ENCODE data around the gene CDC42BPA. TPM values are rescaled to one million over a fixed set of nuclear protein-coding genes. Genes with fewer than 3 reads are reported as not detected.
A peak's percentile ranks its signal among the peaks of the same experiment; 100 is the strongest.

The CDC42BPA gene
- total and polyA plus RNA-seq, 9 of the 15 experiments (the other 6 are each of a cell fraction or from before 2014, with no cell fraction given): 8.0 to 77.5 (median 52.1) TPM

- TF ChIP-seq ATF6 (CRISPR knock-in tag; IDR thresholded peaks at IDR 0.05) (no peak), ZNF512 (tag; IDR thresholded peaks at IDR 0.05) (no peak), BACH1 (tag; IDR thresholded peaks at IDR 0.05) (no peak), EP300 (IDR thresholded peaks at IDR 0.05; ENCODE audit: low read length) (no peak)
Measured at GRCh38 chr1:227257964-227258363, 60.3 kb downstream of the CDC42BPA start (continued).

- FAIRE-seq: no peak
- no peak; the same call in 2 of the 3 replicates for ATAC-seq
- no peaks in the 10 kb centered on the region for H3K9me1 ChIP-seq (ENCODE audit: control insufficient read depth, insufficient read depth, low read length)
- no peak overlapping the region for H3K9ac ChIP-seq (ENCODE audit: insufficient read depth in 1 of 2, low read depth in 2 of 2, low read length in 2 of 2)
- H3K4me2 ChIP-seq (ENCODE audit: insufficient read depth, low read length): no peak overlapping the region
- intact Hi-C loops (cut with micrococcal nuclease): no loop called here
- no peak overlapping the region for H3K4me3 ChIP-seq
- H2AFZ ChIP-seq (ENCODE audit: low read depth, low read length): no peak overlapping the region
- no TSS peak for BruUV-seq (replicated peaks)
- peaks cover 97% of the 10 kb centered on the region for H3K79me2 ChIP-seq (ENCODE audit: control insufficient read depth, insufficient read depth, low read length)
- in situ Hi-C loops (cut with MboI): no loop called here
- H4K20me1 ChIP-seq (replicated peaks; ENCODE audit: control insufficient read depth, insufficient read depth, low read length): no peaks in the 10 kb centered on the region
- H3K36me3 ChIP-seq (ENCODE audit: control insufficient read depth, insufficient read depth, low read length): peaks cover 14% of the 10 kb centered on the region; the same call in 2 of the 3 replicates
- H3K4me1 ChIP-seq (replicated peaks in 1 of 2; ENCODE audit: control insufficient read depth in 2 of 2, insufficient read depth in 2 of 2, low read length in 2 of 2): peaks cover 7 to 18% of the 10 kb centered on the region in 2 experiments; a peak in 4 of 5 replicates
- POLR2A ChIA-PET: interaction anchor here (0.6 kb wide), 1 partner anchor 176 kb away, joined by 6 read pairs; no protein-coding TSS in a partner anchor
- CTCF ChIA-PET (ENCODE audit: low intra/inter-chr PET ratio): interaction anchor here (0.5 kb wide), 1 partner anchor 13 kb away, joined by 3 read pairs; no protein-coding TSS in a partner anchor
- H3K9me3 ChIP-seq (replicated peaks; ENCODE audit: control insufficient read depth, insufficient read depth, low read depth, low read length): no peaks in the 10 kb centered on the region
- DNase-seq (ENCODE audit: extremely low read depth in 1 of 4, low spot score in 3 of 4): peak in 1 of 4 experiments; percentile 30
- H3K27me3 ChIP-seq (ENCODE audit: control insufficient read depth in 2 of 2, insufficient read depth in 2 of 2, low read length in 2 of 2): no peaks in the 10 kb centered on the region
- 34% methylated on average over 5 of the region's 5 CpGs for WGBS (ENCODE audit: insufficient coverage, low coverage, missing lambda C conversion rate)
- peak overlapping the region; percentile 9; the same call in 1 of the 3 replicates for H3K27ac ChIP-seq (ENCODE audit: extremely low read depth, low read depth, low read length)
- no peak for TF ChIP-seq SNAPC5 (CRISPR knock-in tag; IDR thresholded peaks at IDR 0.05)
- no peak for TF ChIP-seq SOX6 (IDR thresholded peaks at IDR 0.05)
- TF ChIP-seq USF1 (CRISPR knock-in tag; IDR thresholded peaks at IDR 0.05): no peak
- no peak for TF ChIP-seq ZNF197 (CRISPR knock-in tag; IDR thresholded peaks at IDR 0.05; ENCODE audit: low read depth)
- no peak for TF ChIP-seq CREB5 (CRISPR knock-in tag; IDR thresholded peaks at IDR 0.05)
- no peak for TF ChIP-seq TFE3 (CRISPR knock-in tag; IDR thresholded peaks at IDR 0.05)
- 0 out of 2 replicates have a peak, but pooled peaks have one; percentile 18 for TF ChIP-seq DPF2 (IDR thresholded peaks at IDR 0.05)
- TF ChIP-seq FOXM1 (IDR thresholded peaks at IDR 0.05; ENCODE audit: low read depth): no peak
- no peak for TF ChIP-seq FOXM1 (CRISPR knock-in tag; IDR thresholded peaks at IDR 0.05; ENCODE audit: low read depth)
Measured at GRCh38 chr1:227255086-227255732, 63.1 kb downstream of the CDC42BPA start.
